H1 (cell line): Measurements from ENCODE around the gene ANKMY2. TPM values are rescaled to one million over a fixed set of nuclear protein-coding genes. Genes with fewer than 3 reads are reported as not detected.

Experiments
- ZNF274 ChIP-seq: IDR thresholded peaks from 2 replicates; pipeline ENCODE4 v1.7.0; 2012; ENCODE audit warnings: low read length, borderline replicate concordance; ENCODE audit errors: extremely low read depth
- polyA plus RNA-seq, 7 experiments: library from polyadenylated mRNA; depleted of rRNA in 3 of 7; stranded (reverse) in 5 of 7; unstranded in 2 of 7; fragments of >200 nt in 5 of 7; fragments of 200-250 nt in 2 of 7; gene quantifications; 1 replicate in 5 of 7; 2 replicates in 1 of 7; 4 replicates in 1 of 7; pipeline versions ENCODE4 v1.2.1 to v1.2.3, GENCODE V29; 2011 to 2013; ENCODE audit warnings: missing spikeins in 2 of 7, mixed read lengths in 2 of 7
- total RNA-seq: library from RNA; stranded (reverse); fragmentation: NEBNext Ultra II Directional; extraction: Animal tissue kit (Norgen Biotek cat#: 25700); gene quantifications from 2 replicates; pipeline ENCODE4 v1.2.1, GENCODE V29; 2021

The ANKMY2 gene
- total and polyA plus RNA-seq, 2 of the 8 experiments (the other 6 are each of a cell fraction or from before 2014, with no cell fraction given), result 5.2 to 9.3 TPM

DNA sequence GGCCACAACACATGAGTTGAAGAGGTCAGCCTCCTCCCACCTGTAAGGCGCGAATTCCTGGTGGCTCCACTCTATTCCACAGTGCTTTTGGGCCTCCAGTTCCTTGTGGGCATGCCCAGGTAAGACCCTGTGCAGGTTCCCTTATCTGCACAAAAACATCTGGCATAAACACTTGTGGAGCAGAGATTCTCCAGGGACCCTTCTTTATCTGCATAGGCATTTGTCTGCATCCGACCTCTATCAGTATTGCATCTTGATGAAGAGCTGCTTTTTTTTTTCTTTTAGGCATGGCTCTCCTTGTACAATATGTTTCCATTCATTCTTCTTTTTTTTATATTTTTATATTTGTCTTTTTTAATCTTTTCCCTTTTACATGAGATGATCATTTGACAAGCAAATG, 58.4 kb downstream of the ANKMY2 start (continued):
- TF ChIP-seq ZNF274, result no peak
